Measurements from ENCODE around the gene TMEM132D. TPM values are rescaled to one million over a fixed set of nuclear protein-coding genes. Genes with fewer than 3 reads are reported as not detected.
A peak's percentile ranks its signal among the peaks of the same experiment; 100 is the strongest.

TMEM132D gene
- total RNA-seq, 1 donor from 2014 or later: 15.2 TPM

DNA sequence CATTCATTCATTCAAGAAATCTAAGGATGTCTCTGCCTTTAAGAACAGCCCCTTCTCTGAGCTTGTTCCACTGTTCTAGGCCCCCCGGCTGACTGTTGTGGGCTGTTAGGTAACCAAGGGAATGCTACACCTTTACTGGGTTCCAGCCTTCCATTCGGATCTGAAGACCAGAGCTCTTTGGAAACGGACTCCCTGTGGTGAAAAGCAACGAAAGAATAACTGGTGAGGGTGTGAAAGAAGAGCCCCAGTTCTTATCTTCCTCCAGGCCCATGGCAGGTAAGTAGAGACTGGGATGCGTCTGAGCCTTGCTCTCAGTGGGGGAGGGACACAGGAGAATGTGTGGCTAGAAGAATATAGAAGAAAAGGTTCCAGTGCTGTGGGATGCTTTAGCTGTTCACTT, 207.4 kb downstream of the TMEM132D start:
- DNase-seq (ENCODE audit: extremely low spot score, unreplicated experiment): no peak
- no peak overlapping the region for H3K27ac Mint-ChIP-seq (ENCODE audit: unreplicated experiment)
- no peak overlapping the region for H3K4me3 Mint-ChIP-seq (ENCODE audit: unreplicated experiment)
- TF ChIP-seq, protein P1, sequence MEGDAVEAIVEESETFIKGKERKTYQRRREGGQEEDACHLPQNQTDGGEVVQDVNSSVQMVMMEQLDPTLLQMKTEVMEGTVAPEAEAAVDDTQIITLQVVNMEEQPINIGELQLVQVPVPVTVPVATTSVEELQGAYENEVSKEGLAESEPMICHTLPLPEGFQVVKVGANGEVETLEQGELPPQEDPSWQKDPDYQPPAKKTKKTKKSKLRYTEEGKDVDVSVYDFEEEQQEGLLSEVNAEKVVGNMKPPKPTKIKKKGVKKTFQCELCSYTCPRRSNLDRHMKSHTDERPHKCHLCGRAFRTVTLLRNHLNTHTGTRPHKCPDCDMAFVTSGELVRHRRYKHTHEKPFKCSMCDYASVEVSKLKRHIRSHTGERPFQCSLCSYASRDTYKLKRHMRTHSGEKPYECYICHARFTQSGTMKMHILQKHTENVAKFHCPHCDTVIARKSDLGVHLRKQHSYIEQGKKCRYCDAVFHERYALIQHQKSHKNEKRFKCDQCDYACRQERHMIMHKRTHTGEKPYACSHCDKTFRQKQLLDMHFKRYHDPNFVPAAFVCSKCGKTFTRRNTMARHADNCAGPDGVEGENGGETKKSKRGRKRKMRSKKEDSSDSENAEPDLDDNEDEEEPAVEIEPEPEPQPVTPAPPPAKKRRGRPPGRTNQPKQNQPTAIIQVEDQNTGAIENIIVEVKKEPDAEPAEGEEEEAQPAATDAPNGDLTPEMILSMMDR (IDR thresholded peaks at IDR 0.05): no peak
- H3K36me3 Mint-ChIP-seq (ENCODE audit: unreplicated experiment): peaks cover 4% of the 10 kb centered on the region
- H3K4me1 Mint-ChIP-seq (ENCODE audit: unreplicated experiment): peaks cover 12% of the 10 kb centered on the region
- no peaks in the 10 kb centered on the region for H3K27me3 Mint-ChIP-seq (ENCODE audit: unreplicated experiment)
- H3K9me3 Mint-ChIP-seq (ENCODE audit: unreplicated experiment): peaks cover 13% of the 10 kb centered on the region

DNA sequence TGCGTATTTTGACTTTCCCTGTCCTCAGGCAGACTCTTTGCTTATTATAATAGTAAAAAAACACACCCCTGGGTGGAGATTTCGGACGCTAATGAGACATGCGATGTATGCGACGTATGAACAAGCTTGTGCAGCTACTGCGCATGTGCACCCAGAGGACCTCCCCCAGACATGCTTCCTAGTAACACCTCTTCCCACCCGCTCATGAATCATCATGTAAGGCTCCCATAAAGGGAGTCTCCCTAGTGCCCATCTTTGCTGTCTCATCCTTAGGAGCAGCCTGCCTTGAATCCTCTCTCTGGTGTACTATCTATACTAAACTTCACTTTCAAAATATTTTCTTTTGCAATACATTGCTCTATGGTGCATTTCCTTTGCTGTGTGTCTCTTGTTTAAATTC, 210.1 kb downstream of the TMEM132D start:
- H3K36me3 Mint-ChIP-seq (ENCODE audit: unreplicated experiment): peaks cover 8% of the 10 kb centered on the region
- TF ChIP-seq, protein P1 (IDR thresholded peaks at IDR 0.05): no peak

DNA sequence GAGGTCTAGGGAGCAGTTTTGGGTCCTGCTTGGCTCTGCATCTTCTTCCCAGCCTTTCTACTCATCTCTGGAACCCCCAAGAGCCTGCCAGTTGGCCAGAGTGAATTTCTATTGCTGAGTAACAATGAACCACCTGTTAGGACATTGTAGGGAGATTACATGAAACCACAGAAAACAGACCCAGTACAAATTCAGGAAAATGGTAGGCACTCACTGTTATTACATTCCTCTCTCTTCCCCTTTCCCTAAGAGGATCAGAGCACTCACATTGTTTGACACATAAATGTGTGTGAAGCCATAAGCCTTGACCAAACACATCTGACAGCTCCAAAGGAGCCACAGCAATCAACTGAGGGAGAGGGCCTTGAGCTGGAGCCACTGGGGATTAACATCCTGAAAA, 216.1 kb downstream of the TMEM132D start:
- Mint-ChIP-seq H3K27me3 (ENCODE audit: unreplicated experiment) (no peaks in the 10 kb centered on the region), H3K4me1 (ENCODE audit: unreplicated experiment) (no peaks in the 10 kb centered on the region), H3K27ac (ENCODE audit: unreplicated experiment) (no peak overlapping the region), H3K9me3 (ENCODE audit: unreplicated experiment) (peaks cover 25% of the 10 kb centered on the region), H3K36me3 (ENCODE audit: unreplicated experiment) (peaks cover 14% of the 10 kb centered on the region), H3K4me3 (ENCODE audit: unreplicated experiment) (no peak overlapping the region)
- no peak for DNase-seq (ENCODE audit: extremely low spot score, unreplicated experiment)
- TF ChIP-seq, protein P1 (IDR thresholded peaks at IDR 0.05): no peak

More for the DNA sequence above, 210.1 kb downstream of the TMEM132D start:
- peaks cover 18% of the 10 kb centered on the region for H3K9me3 Mint-ChIP-seq (ENCODE audit: unreplicated experiment)
- no peak overlapping the region for H3K4me3 Mint-ChIP-seq (ENCODE audit: unreplicated experiment)
- peaks cover 8% of the 10 kb centered on the region for H3K4me1 Mint-ChIP-seq (ENCODE audit: unreplicated experiment)
- H3K27me3 Mint-ChIP-seq (ENCODE audit: unreplicated experiment): no peaks in the 10 kb centered on the region
- peak overlapping the region; percentile 9 for H3K27ac Mint-ChIP-seq (ENCODE audit: unreplicated experiment)
- no peak for DNase-seq (ENCODE audit: extremely low spot score, unreplicated experiment)

DNA sequence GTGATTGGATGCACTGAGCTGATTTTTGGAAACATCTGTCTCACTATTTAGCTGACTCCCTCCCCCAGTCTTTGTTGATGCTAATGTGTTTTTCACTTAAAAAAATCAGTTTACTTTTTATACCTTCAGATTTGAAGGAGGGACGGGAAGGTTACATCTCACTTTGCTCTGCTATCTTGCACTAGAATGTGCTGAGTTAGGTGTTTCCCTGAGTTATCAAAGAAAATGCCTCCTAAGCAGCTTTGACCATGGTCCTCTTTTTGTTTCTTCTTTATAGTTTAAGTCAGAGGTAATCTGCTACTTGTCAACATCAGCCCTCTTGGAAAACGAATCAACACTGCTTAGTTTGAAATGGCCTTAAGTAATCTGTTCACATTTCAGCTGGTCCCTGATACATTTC, 222.0 kb downstream of the TMEM132D start:
- TF ChIP-seq, protein P1 (IDR thresholded peaks at IDR 0.05): no peak
- Mint-ChIP-seq H3K36me3 (ENCODE audit: unreplicated experiment) (peaks cover 19% of the 10 kb centered on the region), H3K27ac (ENCODE audit: unreplicated experiment) (no peak overlapping the region), H3K4me1 (ENCODE audit: unreplicated experiment) (no peaks in the 10 kb centered on the region), H3K4me3 (ENCODE audit: unreplicated experiment) (no peak overlapping the region), H3K27me3 (ENCODE audit: unreplicated experiment) (no peaks in the 10 kb centered on the region), H3K9me3 (ENCODE audit: unreplicated experiment) (peaks cover 24% of the 10 kb centered on the region)
- DNase-seq (ENCODE audit: extremely low spot score, unreplicated experiment): no peak

DNA sequence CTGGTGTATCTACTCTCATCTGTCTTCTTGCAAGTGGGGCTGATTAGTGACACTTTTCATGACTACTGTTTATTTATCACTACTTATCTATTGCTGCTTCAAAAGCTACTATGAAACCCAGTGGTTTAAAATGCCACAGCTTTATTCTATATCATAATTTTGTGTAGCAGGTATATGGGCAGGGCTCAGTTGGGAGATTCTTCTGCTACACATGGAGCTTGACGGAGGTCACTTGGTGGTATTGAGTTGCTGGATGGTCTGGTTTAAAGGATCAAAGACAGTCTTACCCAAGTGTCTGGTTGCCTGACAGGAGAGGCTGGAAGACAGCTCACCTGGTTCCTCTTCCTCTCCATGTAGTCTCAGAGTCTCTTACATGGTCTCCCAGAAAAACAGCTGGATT, 222.7 kb downstream of the TMEM132D start:
- TF ChIP-seq, protein P1 (IDR thresholded peaks at IDR 0.05): no peak
- no peak for DNase-seq (ENCODE audit: extremely low spot score, unreplicated experiment)
- Mint-ChIP-seq H3K9me3 (ENCODE audit: unreplicated experiment) (peaks cover 29% of the 10 kb centered on the region), H3K36me3 (ENCODE audit: unreplicated experiment) (peaks cover 19% of the 10 kb centered on the region), H3K4me3 (ENCODE audit: unreplicated experiment) (no peak overlapping the region), H3K4me1 (ENCODE audit: unreplicated experiment) (no peaks in the 10 kb centered on the region), H3K27ac (ENCODE audit: unreplicated experiment) (no peak overlapping the region), H3K27me3 (ENCODE audit: unreplicated experiment) (no peaks in the 10 kb centered on the region)
